Activated T-cell treated with anti-CD3 and anti-CD28 coated beads, Interleukin-2, amount 50 U/mL, for 72 hours (primary cell): ENCODE results near the gene DCT. TPM values are rescaled to one million over a fixed set of nuclear protein-coding genes. Genes with fewer than 3 reads are reported as not detected.
A peak's percentile ranks its signal among the peaks of the same experiment; 100 is the strongest.

Source experiments
- ATAC-seq, 2 donors: fragments of 150-1000 bp; cut with Tn5 transposase; replicated peaks in 1 of 2; 2 replicates each; pipeline ENCODE4 v1.10.0; 2021; ENCODE audit warnings: moderate library complexity in 2 of 2, mild to moderate bottlenecking in 1 of 2
- DNase-seq, 2 donors: peaks; one replicate each; pipeline ENCODE4 v3.0.0; 2021 to 2022; ENCODE audit warnings: mixed read lengths in 1 of 2
- H3K27ac Mint-ChIP-seq: one replicate; pipeline ENCODE4 v1.8.0; 2022; ENCODE audit warnings: mild to moderate bottlenecking, moderate library complexity, mixed read lengths
- H3K27me3 Mint-ChIP-seq: one replicate; pipeline ENCODE4 v1.8.0; 2022; ENCODE audit warnings: low read depth, mixed read lengths
- H3K36me3 Mint-ChIP-seq, 2 donors: one replicate each; pipeline ENCODE4 v1.8.0; 2022; ENCODE audit warnings: mixed read lengths in 2 of 2, mild to moderate bottlenecking in 1 of 2; ENCODE audit not compliant: insufficient read depth in 2 of 2
- H3K4me1 Mint-ChIP-seq: one replicate; pipeline ENCODE4 v1.8.0; 2022; ENCODE audit warnings: low read depth, mixed read lengths
- H3K4me3 Mint-ChIP-seq, 2 donors: one replicate each; pipeline ENCODE4 v1.8.0; 2022; ENCODE audit warnings: mild to moderate bottlenecking in 2 of 2, mixed read lengths in 2 of 2, moderate library complexity in 2 of 2
- H3K9me3 Mint-ChIP-seq, 2 donors: one replicate each; pipeline ENCODE4 v1.8.0; 2022; ENCODE audit warnings: mixed read lengths in 2 of 2
- total RNA-seq, 2 donors: library from RNA; stranded (reverse); gene quantifications; one replicate each; pipeline ENCODE4 v1.2.3, GENCODE V29; 2022

Gene DCT
- total RNA-seq, 2 donors from 2014 or later, result 0.49 to 2.3 TPM

DNA sequence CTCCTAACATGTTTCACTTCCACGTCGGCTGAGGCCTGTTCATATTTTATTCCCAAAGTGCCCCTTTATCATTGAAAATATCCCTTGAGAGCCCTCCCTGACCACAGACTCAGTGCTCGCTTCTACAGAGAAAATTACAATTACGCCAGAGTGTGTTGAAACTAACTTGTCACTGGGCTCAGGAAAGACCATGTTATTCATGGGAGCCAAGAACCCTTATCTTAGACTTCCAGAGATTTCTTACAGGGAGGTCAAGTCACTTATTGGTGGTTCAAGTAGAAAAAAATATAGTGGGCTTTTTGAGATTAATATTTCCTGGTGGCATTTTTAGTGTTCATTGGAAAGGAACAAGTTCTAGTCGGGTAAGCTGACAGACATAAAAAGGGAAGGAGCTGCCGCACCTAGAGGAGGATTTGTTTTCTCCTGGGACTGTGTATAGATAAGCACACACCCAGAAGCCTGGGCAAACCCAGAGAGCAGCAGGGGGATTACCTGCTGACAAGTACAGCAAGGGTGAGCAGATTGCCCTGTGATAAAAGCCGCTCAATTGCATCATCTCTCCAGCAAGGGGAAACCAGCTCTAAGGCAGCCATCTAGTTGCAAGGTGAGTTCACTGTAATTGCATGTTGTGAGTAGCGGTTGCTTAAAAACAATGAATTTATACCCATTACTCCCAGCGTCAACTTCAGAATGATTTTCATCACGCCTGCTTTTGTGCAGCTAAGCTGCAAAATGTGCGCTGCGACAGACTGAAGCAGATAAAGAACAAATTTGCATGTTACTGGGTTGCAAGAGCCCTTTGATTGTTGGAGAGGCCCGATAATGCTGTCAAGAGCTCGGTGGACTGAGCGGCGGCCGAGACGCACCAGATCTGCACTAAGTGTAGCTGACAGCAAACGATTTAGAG lies 46.2 kb downstream of the DCT start:
- peak; percentile 95 to 97 for ATAC-seq
- peak overlapping the region; percentile 75 for H3K27ac Mint-ChIP-seq
- no peaks in the 10 kb centered on the region for H3K27me3 Mint-ChIP-seq
- peak overlapping the region; percentile 41 to 56 for H3K4me3 Mint-ChIP-seq
- peaks cover 42% of the 10 kb centered on the region for H3K4me1 Mint-ChIP-seq
- peaks cover 0 to 3% of the 10 kb centered on the region in 2 donors for H3K36me3 Mint-ChIP-seq
- peak; percentile 61 to 63 for DNase-seq
- H3K9me3 Mint-ChIP-seq, result peaks cover 0 to 3% of the 10 kb centered on the region in 2 donors

DNA sequence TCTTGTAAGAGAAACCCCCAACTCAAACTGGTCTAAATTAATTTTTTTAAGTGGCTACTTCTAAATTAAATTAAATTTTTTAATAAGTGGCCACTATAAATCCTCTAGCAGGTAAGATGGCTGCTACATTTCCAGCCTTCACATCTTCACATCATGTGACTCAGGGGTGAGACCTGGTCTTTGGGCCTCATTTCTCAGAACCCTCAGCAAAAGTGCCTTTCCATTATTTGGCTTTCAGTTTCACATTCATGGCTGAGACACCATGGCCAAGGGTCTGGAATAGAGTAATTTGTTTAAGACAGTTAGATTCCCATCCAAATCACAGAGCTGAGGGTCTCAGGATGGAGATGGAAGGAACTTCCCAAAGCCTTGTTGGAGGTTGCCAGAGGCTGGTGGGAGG lies 47.5 kb downstream of the DCT start:
- H3K9me3 Mint-ChIP-seq, result peaks cover 0 to 3% of the 10 kb centered on the region in 2 donors
- DNase-seq (no peak), ATAC-seq (peak; percentile 43 to 66)
- H3K36me3 Mint-ChIP-seq, result peaks cover 0 to 3% of the 10 kb centered on the region in 2 donors
- no peaks in the 10 kb centered on the region for H3K27me3 Mint-ChIP-seq
- peak overlapping the region in 1 of 2 donors; percentile 69 for H3K4me3 Mint-ChIP-seq
- peak overlapping the region; percentile 0 for H3K27ac Mint-ChIP-seq
- H3K4me1 Mint-ChIP-seq, result peaks cover 42% of the 10 kb centered on the region

DNA sequence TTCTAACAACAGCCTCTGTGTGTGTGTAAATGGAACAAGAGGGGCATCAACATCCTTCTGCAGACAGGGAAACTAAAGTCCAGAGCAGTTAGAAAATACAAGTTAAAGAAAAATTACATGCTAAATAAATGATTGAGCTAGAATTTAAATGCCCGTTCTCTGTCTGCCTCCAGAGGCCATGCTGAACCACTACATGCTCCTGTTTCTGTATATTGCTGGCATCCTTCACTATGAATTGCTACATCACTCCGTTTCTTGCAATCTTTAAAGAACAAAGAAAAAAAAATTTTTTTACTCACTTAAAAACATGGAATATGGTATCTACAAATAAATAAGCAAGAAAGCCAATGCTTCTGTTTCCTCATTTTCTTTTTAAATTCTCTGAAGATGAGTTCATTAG lies 47.9 kb downstream of the DCT start:
- DNase-seq, result no peak
- H3K4me3 Mint-ChIP-seq, result no peak overlapping the region
- no peak overlapping the region for H3K27ac Mint-ChIP-seq
- peaks cover 0 to 3% of the 10 kb centered on the region in 2 donors for H3K36me3 Mint-ChIP-seq
- peaks cover 42% of the 10 kb centered on the region for H3K4me1 Mint-ChIP-seq
- H3K9me3 Mint-ChIP-seq, result peaks cover 0 to 3% of the 10 kb centered on the region in 2 donors
- H3K27me3 Mint-ChIP-seq, result no peaks in the 10 kb centered on the region
- no peak for ATAC-seq

DNA sequence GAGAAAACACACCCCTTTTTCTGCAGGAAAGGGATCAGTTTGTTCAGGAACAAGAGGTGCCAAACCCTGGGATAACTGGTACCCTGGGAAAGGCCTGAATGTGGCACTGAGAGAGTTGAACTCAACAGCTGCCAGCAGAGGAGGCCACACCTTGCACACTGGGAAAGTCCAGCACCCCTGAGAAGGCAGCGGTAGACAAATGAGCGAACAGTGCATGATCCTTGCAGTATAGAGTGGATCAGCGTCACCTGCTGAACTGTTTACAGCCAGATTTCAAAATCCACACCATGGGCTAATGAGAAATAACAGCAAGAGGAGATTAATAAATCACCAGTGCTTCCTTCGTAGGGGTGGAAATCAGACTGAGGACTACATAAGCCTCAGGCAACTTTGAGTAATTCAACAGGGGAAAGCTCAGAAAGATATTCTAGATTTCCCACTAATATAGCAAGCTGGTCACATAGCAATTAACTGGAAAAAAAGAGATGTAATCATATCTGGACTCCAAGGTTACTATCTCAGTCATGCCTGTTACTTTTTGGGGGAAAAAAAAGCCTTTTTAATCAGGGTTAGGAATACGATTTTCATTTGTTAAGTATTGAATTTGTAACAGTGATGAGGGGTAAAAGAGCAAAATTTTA lies 52.0 kb downstream of the DCT start:
- H3K27ac Mint-ChIP-seq, result no peak overlapping the region
- H3K9me3 Mint-ChIP-seq, result peaks cover 0 to 4% of the 10 kb centered on the region in 2 donors
- peaks cover 15% of the 10 kb centered on the region for H3K27me3 Mint-ChIP-seq
- H3K4me3 Mint-ChIP-seq, result no peak overlapping the region
- DNase-seq (no peak), ATAC-seq (no peak)
- peaks cover 23% of the 10 kb centered on the region for H3K4me1 Mint-ChIP-seq
- H3K36me3 Mint-ChIP-seq, result peaks cover 0 to 4% of the 10 kb centered on the region in 2 donors

DNA sequence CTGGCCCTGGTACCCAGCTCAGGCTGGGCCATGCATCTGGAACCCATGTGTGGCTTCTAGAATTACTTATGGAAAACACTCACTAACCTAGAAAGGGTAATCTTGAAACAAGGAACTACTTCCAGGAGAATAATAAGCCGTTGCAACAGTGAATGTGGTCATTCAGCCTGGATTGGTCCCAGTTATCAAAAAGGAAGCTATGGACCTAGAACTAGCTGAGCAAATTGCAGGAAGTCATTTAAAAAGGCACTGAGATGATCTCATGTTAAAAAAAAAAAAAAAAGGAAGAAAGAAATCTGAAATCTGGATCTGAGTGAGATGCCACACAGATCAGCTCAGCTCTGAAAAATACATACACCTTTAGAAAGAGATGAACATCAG lies 59.6 kb downstream of the DCT start:
- Mint-ChIP-seq H3K4me3 (peak overlapping the region; percentile 79 to 95), H3K27ac (peak overlapping the region; percentile 99), H3K9me3 (peaks cover 13 to 14% of the 10 kb centered on the region in 2 donors), H3K4me1 (peaks cover 51% of the 10 kb centered on the region), H3K36me3 (peaks cover 19 to 42% of the 10 kb centered on the region in 2 donors), H3K27me3 (peaks cover 10% of the 10 kb centered on the region)
- DNase-seq (no peak), ATAC-seq (no peak)

DNA sequence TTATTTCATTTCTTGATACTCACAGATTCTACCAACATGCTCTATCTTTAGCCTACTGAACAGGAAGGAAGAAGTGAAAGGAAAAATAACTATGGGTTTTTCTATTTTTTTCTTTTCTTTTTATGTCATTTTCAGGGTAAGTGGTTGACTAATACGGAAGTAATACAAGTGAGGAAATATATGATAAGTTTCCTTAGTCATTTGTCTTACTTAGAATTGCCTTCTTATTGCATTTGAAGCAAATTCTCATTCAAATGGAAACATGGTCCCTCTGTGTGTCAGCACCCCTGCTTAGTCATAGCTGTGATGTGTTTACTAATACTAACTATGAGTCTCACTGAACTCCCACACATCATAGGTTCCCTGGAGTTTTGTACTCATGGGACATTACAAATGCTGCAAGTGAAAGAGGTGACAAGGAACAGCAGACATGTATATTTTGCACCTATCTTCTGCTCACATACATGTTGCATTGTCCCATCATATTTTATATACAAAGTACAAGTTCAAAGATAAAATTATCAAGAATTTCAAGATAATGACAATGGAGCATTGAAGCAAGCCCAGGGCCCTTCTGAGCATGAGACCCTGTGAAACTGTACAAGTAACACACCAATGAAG lies 60.1 kb downstream of the DCT start:
- H3K4me1 Mint-ChIP-seq, result peaks cover 53% of the 10 kb centered on the region
- peak overlapping the region; percentile 79 to 95 for H3K4me3 Mint-ChIP-seq

DNA sequence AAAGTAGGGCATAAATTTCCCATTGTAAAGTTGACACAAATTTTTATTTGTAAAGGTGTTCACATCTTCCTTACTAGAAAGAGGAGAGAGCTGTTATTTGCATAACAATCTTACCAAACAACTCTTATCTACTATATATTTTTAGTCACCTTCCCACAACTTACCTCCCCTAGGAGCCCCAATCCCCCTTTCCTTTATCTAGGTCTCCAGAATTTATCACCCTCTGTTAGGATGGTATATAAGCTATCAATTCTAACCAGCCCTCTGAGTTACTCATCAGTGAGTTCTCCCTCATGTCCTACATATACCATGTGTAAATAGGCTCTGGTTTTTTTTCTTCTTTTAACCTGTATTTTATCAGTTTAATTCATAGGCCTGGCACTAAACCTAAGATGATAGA lies 62.2 kb downstream of the DCT start:
- no peak for ATAC-seq
- H3K27me3 Mint-ChIP-seq, result no peaks in the 10 kb centered on the region
- DNase-seq, result no peak
- H3K4me3 Mint-ChIP-seq, result no peak overlapping the region
- peaks cover 13% of the 10 kb centered on the region in 2 donors for H3K9me3 Mint-ChIP-seq
- H3K27ac Mint-ChIP-seq, result no peak overlapping the region
- peaks cover 19 to 41% of the 10 kb centered on the region in 2 donors for H3K36me3 Mint-ChIP-seq
- peaks cover 64% of the 10 kb centered on the region for H3K4me1 Mint-ChIP-seq

More for the DNA sequence above, 60.1 kb downstream of the DCT start:
- peak; percentile 95 to 96 for ATAC-seq
- H3K9me3 Mint-ChIP-seq, result peaks cover 13 to 14% of the 10 kb centered on the region in 2 donors
- H3K36me3 Mint-ChIP-seq, result peaks cover 19 to 42% of the 10 kb centered on the region in 2 donors
- peak; percentile 51 to 64 for DNase-seq
- H3K27me3 Mint-ChIP-seq, result peaks cover 5% of the 10 kb centered on the region
- H3K27ac Mint-ChIP-seq, result peak overlapping the region; percentile 99

DNA sequence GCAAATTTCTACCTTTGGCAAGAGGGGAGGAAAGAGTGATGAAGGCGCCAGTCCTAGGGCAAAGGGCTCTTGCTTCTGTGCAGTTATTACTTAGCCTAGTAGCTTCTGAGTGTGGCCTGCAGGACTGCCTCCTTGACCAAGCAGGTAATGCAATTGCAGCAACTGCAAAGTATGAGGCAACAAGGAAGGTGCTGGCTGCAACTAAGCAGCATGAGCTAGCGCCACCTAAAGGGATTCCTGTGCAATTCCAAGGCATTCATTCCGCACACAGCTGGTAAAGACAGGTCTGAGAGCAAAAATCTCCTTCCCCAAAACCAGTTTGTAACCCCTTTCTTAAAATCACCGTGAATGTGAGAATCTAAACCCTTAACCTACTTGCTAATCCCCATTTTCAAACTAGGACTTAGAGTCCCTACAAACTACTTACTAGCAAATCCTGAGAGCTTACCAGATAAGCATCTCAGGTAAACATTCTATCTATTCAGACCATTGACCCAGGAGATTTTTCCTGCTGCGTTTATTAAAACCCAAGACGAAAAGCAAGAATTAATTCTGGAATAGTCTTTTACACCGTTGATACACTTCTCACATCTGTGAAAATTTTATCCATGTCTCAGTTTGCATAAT lies 62.9 kb downstream of the DCT start:
- H3K27ac Mint-ChIP-seq, result no peak overlapping the region
- no peak for DNase-seq
- peaks cover 71% of the 10 kb centered on the region for H3K4me1 Mint-ChIP-seq

DNA sequence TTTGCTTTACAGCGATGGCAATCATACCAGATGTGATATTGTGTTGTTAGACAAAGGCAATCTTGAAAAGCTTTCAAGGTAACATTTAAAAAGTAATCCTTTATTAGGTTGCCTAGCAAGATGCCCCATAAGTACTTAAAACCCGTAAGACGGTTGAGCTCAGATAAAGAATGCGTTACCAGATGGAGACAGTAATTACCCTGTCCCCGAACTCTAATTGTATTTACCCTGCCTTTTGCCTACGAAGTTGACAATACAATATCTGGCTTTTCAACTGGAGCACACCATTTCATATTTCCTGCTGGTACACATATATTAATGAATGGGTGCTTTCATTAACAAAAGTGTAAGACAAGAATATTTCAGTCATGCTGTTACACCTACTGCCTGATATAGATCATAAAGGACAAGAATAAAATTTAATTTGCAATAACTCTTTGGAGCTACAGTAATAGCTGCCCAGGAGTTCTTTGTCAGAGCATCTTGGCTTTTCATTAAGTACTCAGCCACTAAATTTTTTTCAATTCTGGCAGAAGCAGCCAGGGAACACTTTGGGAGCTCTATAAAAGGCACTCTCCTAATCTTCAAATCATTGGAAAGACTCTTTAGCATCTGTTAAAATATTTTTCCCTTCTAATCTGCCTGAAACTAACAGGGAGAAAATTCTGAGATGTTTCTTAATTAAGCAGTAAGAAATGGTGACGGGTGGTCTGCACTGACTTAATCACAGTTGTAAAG lies 63.8 kb downstream of the DCT start:
- H3K27me3 Mint-ChIP-seq, result no peaks in the 10 kb centered on the region
- peaks cover 13 to 25% of the 10 kb centered on the region in 2 donors for H3K36me3 Mint-ChIP-seq
- H3K4me1 Mint-ChIP-seq, result peaks cover 71% of the 10 kb centered on the region
- H3K4me3 Mint-ChIP-seq, result no peak overlapping the region
- no peak overlapping the region for H3K27ac Mint-ChIP-seq
- ATAC-seq (no peak), DNase-seq (no peak)
- H3K9me3 Mint-ChIP-seq, result peaks cover 8 to 10% of the 10 kb centered on the region in 2 donors

More for the DNA sequence above, 62.9 kb downstream of the DCT start:
- H3K36me3 Mint-ChIP-seq, result peaks cover 18 to 34% of the 10 kb centered on the region in 2 donors
- no peaks in the 10 kb centered on the region for H3K27me3 Mint-ChIP-seq
- no peak for ATAC-seq
- no peak overlapping the region for H3K4me3 Mint-ChIP-seq
- peaks cover 11% of the 10 kb centered on the region in 2 donors for H3K9me3 Mint-ChIP-seq

DNA sequence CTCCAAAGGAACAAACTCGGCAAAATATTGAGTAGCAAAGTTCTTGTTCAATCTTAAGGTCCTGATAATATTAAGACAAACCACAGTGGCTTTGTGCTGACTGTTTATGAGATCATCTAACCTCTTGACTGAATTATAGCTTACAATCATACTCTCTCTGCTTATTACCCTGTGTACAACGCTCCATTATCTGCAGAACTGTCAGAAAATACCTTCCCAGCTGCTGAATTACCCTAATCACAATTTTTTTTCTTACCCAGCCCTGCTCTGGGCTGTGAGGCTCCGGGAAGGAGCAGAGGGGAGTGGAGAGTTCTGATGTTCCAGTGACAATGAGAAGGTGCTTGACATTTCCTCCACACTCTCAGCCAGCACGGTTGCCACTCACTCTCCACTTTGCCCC lies 64.8 kb downstream of the DCT start:
- peaks cover 4 to 7% of the 10 kb centered on the region in 2 donors for H3K9me3 Mint-ChIP-seq
- H3K4me1 Mint-ChIP-seq, result peaks cover 61% of the 10 kb centered on the region
- H3K27ac Mint-ChIP-seq, result no peak overlapping the region
- no peak for ATAC-seq
- H3K4me3 Mint-ChIP-seq, result no peak overlapping the region
- H3K36me3 Mint-ChIP-seq, result peaks cover 9 to 18% of the 10 kb centered on the region in 2 donors
- DNase-seq, result no peak
- H3K27me3 Mint-ChIP-seq, result no peaks in the 10 kb centered on the region

DNA sequence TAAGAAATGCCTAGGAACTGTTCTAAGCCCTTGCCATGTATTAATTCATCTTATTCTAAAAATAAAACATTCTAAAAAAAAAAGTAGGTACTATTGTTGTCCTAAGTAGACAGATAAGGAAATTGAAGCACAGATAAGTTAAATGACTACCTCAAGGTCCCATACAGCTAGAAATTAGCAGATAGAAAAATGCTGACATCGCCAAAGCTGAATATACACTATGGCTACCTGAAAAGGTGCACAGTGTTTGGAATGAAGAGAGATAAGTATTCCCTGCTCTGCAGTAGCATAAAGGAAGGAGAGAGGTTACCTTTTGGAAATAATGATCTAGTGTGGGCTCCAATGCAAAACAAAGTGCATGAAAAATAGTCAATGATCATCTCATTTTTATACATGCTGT lies 65.3 kb downstream of the DCT start:
- Mint-ChIP-seq H3K27ac (no peak overlapping the region), H3K27me3 (peaks cover under 1% of the 10 kb centered on the region), H3K4me1 (peaks cover 56% of the 10 kb centered on the region), H3K9me3 (peaks cover 4 to 7% of the 10 kb centered on the region in 2 donors), H3K36me3 (peaks cover 9 to 14% of the 10 kb centered on the region in 2 donors), H3K4me3 (no peak overlapping the region)
- ATAC-seq (no peak), DNase-seq (no peak)

DNA sequence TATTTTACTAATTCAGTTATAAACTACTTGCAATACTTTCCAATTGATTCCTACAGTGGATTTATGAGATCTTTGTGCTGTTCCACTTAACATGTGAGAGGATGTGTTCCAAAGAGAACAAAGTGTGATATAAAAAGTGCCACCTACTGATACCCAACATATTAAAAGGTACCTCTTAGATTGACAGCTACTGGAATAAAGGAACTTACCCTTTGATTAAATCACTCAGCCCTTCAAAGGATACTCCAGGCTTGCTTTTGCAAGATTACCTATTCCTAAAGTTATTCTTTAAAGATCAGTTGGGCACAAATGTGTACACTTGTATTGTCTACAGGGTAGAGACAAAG lies 65.9 kb downstream of the DCT start:
- peaks cover 4 to 7% of the 10 kb centered on the region in 2 donors for H3K9me3 Mint-ChIP-seq
- ATAC-seq, result no peak

More for the DNA sequence above, 65.9 kb downstream of the DCT start:
- Mint-ChIP-seq H3K4me1 (peaks cover 50% of the 10 kb centered on the region), H3K27me3 (peaks cover 6% of the 10 kb centered on the region), H3K27ac (no peak overlapping the region), H3K4me3 (no peak overlapping the region), H3K36me3 (peaks cover 8 to 15% of the 10 kb centered on the region in 2 donors)
- DNase-seq, result no peak
